HepG2 (cell line): ENCODE data around the gene CCDC144A. TPM values are rescaled to one million over a fixed set of nuclear protein-coding genes. Genes with fewer than 3 reads are reported as not detected.
A peak's percentile ranks its signal among the peaks of the same experiment; 100 is the strongest.

Experiments used
- ARNT2 ChIP-seq: sonication (generic); formaldehyde crosslinking; IDR thresholded peaks from 2 replicates; pipeline ENCODE4 v1.8.0; 2022; ENCODE audit warnings: mild to moderate bottlenecking, low read depth, missing genetic modification reagents, moderate library complexity
- CENPX ChIP-seq: sonication (generic); formaldehyde crosslinking; IDR thresholded peaks from 2 replicates; pipeline ENCODE4 v1.9.0; 2021; ENCODE audit warnings: mild to moderate bottlenecking, missing genetic modification reagents, moderate library complexity
- ELF4 ChIP-seq: sonication (generic); formaldehyde crosslinking; IDR thresholded peaks from 2 replicates; pipeline ENCODE4 v1.5.0; 2020; ENCODE audit warnings: missing genetic modification reagents, mild to moderate bottlenecking, moderate library complexity, borderline replicate concordance
- FOXM1 ChIP-seq: sonication (generic); formaldehyde crosslinking; IDR thresholded peaks from 2 replicates; pipeline ENCODE4 v1.5.0; 2020; ENCODE audit warnings: missing genetic modification reagents
- GLI4 ChIP-seq: sonication (generic); formaldehyde crosslinking; IDR thresholded peaks from 2 replicates; pipeline ENCODE4 v1.5.1; 2020; ENCODE audit warnings: missing genetic modification reagents, mild to moderate bottlenecking, moderate library complexity, borderline replicate concordance
- HOXD1 ChIP-seq: sonication (generic); formaldehyde crosslinking; IDR thresholded peaks from 2 replicates; pipeline ENCODE4 v1.5.0; 2020; ENCODE audit warnings: missing genetic modification reagents
- KDM3A ChIP-seq: IDR thresholded peaks from 2 replicates; pipeline ENCODE4 v1.6.1; 2018; ENCODE audit warnings: low read depth, missing compliant biosample characterization
- KLF16 ChIP-seq, 2 experiments: sonication (generic) in 1 of 2; formaldehyde crosslinking in 1 of 2; IDR thresholded peaks; 2 replicates each; pipeline versions ENCODE4 v1.6.1 to v1.8.0; 2016 to 2023; ENCODE audit warnings: missing genetic modification reagents in 2 of 2, missing compliant biosample characterization in 1 of 2
- LCORL ChIP-seq, 2 experiments: fragments of 450-650 bp in 1 of 2; sonication (generic) in 1 of 2; formaldehyde crosslinking in 1 of 2; IDR thresholded peaks; 2 replicates each; pipeline versions ENCODE4 v1.5.0 to v1.6.1; 2017 to 2020; ENCODE audit warnings: antibody characterized with exemption in 1 of 2, missing genetic modification reagents in 1 of 2
- NFIB ChIP-seq: sonication (generic); formaldehyde crosslinking; IDR thresholded peaks from 2 replicates; pipeline ENCODE4 v1.9.0; 2021; ENCODE audit warnings: missing genetic modification reagents, mild to moderate bottlenecking, borderline replicate concordance
- PAWR ChIP-seq: sonication (generic); formaldehyde crosslinking; IDR thresholded peaks from 2 replicates; pipeline ENCODE4 v1.4.0; 2020; ENCODE audit warnings: missing genetic modification reagents, mild to moderate bottlenecking, borderline replicate concordance
- SAFB2 ChIP-seq: sonication (generic); formaldehyde crosslinking; IDR thresholded peaks from 2 replicates; pipeline ENCODE4 v1.5.1; 2020; ENCODE audit warnings: missing genetic modification reagents, low read depth, mild to moderate bottlenecking, borderline replicate concordance
- STAT5B ChIP-seq: sonication (generic); formaldehyde crosslinking; IDR thresholded peaks from 2 replicates; pipeline ENCODE4 v1.4.0; 2020; ENCODE audit warnings: missing genetic modification reagents
- ZMAT3 ChIP-seq: sonication (generic); formaldehyde crosslinking; conservative IDR thresholded peaks from 2 replicates; pipeline ENCODE4 v1.7.0; 2021; ENCODE audit warnings: missing genetic modification reagents
- ZNF101 ChIP-seq: sonication (generic); formaldehyde crosslinking; IDR thresholded peaks from 2 replicates; pipeline ENCODE4 v1.4.0; 2020; ENCODE audit warnings: mild to moderate bottlenecking, low read depth, missing genetic modification reagents, borderline replicate concordance
- ZNF788 ChIP-seq: sonication (generic); formaldehyde crosslinking; IDR thresholded peaks from 2 replicates; pipeline ENCODE4 v1.5.0; 2020; ENCODE audit warnings: mild to moderate bottlenecking, missing genetic modification reagents, borderline replicate concordance
- ZNF83 ChIP-seq: sonication (generic); formaldehyde crosslinking; IDR thresholded peaks from 2 replicates; pipeline ENCODE4 v1.4.0; 2020; ENCODE audit warnings: missing genetic modification reagents, mild to moderate bottlenecking, borderline replicate concordance
- ZNF841 ChIP-seq: sonication (generic); formaldehyde crosslinking; IDR thresholded peaks from 2 replicates; pipeline ENCODE4 v1.8.1; 2023; ENCODE audit warnings: missing genetic modification reagents, borderline replicate concordance
- ZSCAN29 ChIP-seq: sonication (generic); formaldehyde crosslinking; conservative IDR thresholded peaks from 2 replicates; pipeline ENCODE4 v1.4.0; 2020; ENCODE audit warnings: mild to moderate bottlenecking, missing genetic modification reagents
- polyA plus RNA-seq, 8 experiments: library from polyadenylated mRNA; depleted of rRNA in 3 of 8; stranded (reverse) in 7 of 8; unstranded in 1 of 8; fragments of >200 nt; fragmentation: Illumina TruSeq in 4 of 8; extraction: Trizol in 4 of 8; gene quantifications; 2 replicates each; pipeline versions ENCODE4 v1.2.1 to v1.2.3, GENCODE V29; 2011 to 2016; ENCODE audit warnings: low read depth in 4 of 8, missing spikeins in 1 of 8, mixed read lengths in 1 of 8; ENCODE audit not compliant: insufficient read depth in 1 of 8
- total RNA-seq, 5 experiments: library from RNA; depleted of rRNA; stranded (reverse); fragments of >200 nt; fragmentation: Illumina TruSeq; extraction: Trizol; gene quantifications; 2 replicates each; pipeline ENCODE4 v1.2.3, GENCODE V29; 2016; ENCODE audit warnings: low read depth in 1 of 5
- TF ChIP-seq, protein P1 (sequence below): sonication (generic); formaldehyde crosslinking; IDR thresholded peaks from 2 replicates; pipeline ENCODE4 v1.9.0; 2021; ENCODE audit warnings: missing genetic modification reagents, borderline replicate concordance
- TF ChIP-seq, protein P2 (sequence below): sonication (generic); formaldehyde crosslinking; IDR thresholded peaks from 2 replicates; pipeline ENCODE4 v1.4.0; 2020; ENCODE audit warnings: missing genetic modification reagents; ENCODE audit errors: not compliant biosample characterization
- TF ChIP-seq, protein P3 (sequence below): sonication (generic); formaldehyde crosslinking; IDR thresholded peaks from 2 replicates; pipeline ENCODE4 v1.9.0; 2022; ENCODE audit warnings: low read depth, missing genetic modification reagents
- TF ChIP-seq, protein P4 (sequence below): sonication (generic); formaldehyde crosslinking; IDR thresholded peaks from 2 replicates; pipeline ENCODE4 v1.4.0; 2020; ENCODE audit warnings: mild to moderate bottlenecking, missing genetic modification reagents

CCDC144A gene
- total and polyA plus RNA-seq, 2 of the 13 experiments (the other 11 are each of a cell fraction or from before 2014, with no cell fraction given): 0.09 TPM; not detected in 1

DNA sequence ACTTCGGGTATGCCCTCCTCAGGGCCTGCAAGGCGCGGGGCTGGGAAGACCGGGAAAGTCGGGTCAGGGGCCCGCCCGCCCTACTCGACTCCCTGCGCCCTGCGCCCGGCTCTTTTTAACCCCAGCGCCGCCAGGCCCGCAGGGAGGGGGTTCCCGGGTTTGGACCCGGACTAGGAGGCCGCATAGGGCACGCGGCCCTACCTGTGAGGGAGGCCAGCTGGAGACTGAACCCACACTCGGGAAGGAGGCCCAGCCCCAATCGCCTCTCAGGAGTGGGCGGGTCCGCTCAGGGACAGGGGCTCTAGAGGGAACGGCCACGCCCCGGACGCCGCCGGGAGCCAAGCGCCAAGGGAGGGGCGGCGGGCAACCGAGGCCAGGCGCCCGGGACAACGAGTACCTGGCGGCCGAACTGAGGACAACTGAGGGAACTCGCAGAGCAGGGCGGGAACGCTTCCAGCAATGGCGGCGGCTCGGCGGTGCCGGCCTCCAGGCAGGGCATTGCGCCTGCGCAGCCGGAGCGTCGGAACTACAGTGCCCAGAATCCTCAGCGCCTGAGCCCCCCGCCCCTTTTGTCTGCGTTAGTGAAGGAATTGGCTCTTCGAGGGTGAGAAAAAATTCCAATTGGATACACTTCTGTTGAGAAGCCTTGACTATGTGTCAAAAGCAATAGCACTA is 36.5 kb upstream of the CCDC144A start, which contains the start of gene ZNF624 (continued):
- TF ChIP-seq ZMAT3: 0 out of 2 replicates have a peak, but pooled peaks have one; percentile 36
- no peak for TF ChIP-seq NFIB (CRISPR knock-in tag)
- TF ChIP-seq STAT5B: no peak
- no peak; the same call in 1 of the 2 replicates for TF ChIP-seq SAFB2 (CRISPR knock-in tag)
- TF ChIP-seq, protein P1, sequence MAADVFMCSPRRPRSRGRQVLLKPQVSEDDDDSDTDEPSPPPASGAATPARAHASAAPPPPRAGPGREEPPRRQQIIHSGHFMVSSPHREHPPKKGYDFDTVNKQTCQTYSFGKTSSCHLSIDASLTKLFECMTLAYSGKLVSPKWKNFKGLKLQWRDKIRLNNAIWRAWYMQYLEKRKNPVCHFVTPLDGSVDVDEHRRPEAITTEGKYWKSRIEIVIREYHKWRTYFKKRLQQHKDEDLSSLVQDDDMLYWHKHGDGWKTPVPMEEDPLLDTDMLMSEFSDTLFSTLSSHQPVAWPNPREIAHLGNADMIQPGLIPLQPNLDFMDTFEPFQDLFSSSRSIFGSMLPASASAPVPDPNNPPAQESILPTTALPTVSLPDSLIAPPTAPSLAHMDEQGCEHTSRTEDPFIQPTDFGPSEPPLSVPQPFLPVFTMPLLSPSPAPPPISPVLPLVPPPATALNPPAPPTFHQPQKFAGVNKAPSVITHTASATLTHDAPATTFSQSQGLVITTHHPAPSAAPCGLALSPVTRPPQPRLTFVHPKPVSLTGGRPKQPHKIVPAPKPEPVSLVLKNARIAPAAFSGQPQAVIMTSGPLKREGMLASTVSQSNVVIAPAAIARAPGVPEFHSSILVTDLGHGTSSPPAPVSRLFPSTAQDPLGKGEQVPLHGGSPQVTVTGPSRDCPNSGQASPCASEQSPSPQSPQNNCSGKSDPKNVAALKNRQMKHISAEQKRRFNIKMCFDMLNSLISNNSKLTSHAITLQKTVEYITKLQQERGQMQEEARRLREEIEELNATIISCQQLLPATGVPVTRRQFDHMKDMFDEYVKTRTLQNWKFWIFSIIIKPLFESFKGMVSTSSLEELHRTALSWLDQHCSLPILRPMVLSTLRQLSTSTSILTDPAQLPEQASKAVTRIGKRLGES (CRISPR knock-in tag): no peak
- TF ChIP-seq, protein P2, sequence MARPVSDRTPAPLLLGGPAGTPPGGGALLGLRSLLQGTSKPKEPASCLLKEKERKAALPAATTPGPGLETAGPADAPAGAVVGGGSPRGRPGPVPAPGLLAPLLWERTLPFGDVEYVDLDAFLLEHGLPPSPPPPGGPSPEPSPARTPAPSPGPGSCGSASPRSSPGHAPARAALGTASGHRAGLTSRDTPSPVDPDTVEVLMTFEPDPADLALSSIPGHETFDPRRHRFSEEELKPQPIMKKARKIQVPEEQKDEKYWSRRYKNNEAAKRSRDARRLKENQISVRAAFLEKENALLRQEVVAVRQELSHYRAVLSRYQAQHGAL (CRISPR knock-in tag): no peak
- TF ChIP-seq LCORL (IDR thresholded peaks at IDR 0.05): no peak
- TF ChIP-seq LCORL (CRISPR knock-in tag; IDR thresholded peaks at IDR 0.05): peak; percentile 71; the same call in 1 of the 2 replicates
- no peak for TF ChIP-seq CENPX (CRISPR knock-in tag)
- TF ChIP-seq HOXD1 (CRISPR knock-in tag): no peak
- TF ChIP-seq, protein P3, sequence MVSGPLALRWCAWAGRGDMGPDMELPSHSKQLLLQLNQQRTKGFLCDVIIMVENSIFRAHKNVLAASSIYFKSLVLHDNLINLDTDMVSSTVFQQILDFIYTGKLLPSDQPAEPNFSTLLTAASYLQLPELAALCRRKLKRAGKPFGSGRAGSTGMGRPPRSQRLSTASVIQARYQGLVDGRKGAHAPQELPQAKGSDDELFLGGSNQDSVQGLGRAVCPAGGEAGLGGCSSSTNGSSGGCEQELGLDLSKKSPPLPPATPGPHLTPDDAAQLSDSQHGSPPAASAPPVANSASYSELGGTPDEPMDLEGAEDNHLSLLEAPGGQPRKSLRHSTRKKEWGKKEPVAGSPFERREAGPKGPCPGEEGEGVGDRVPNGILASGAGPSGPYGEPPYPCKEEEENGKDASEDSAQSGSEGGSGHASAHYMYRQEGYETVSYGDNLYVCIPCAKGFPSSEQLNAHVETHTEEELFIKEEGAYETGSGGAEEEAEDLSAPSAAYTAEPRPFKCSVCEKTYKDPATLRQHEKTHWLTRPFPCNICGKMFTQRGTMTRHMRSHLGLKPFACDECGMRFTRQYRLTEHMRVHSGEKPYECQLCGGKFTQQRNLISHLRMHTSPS: peak; percentile 87; the same call in 1 of the 2 replicates
- no peak for TF ChIP-seq PAWR (CRISPR knock-in tag)
- peak; percentile 73 for TF ChIP-seq ZSCAN29 (CRISPR knock-in tag)
- TF ChIP-seq GLI4: peak; percentile 57; the same call in 1 of the 2 replicates
- TF ChIP-seq ARNT2 (CRISPR knock-in tag): peak; percentile 60; the same call in 1 of the 2 replicates
- TF ChIP-seq ZNF788 (CRISPR knock-in tag): peak; percentile 78; the same call in 1 of the 2 replicates
- no peak for TF ChIP-seq FOXM1 (CRISPR knock-in tag)
- TF ChIP-seq ELF4 (CRISPR knock-in tag): peak; percentile 63; the same call in 1 of the 2 replicates
- no peak for TF ChIP-seq ZNF101 (CRISPR knock-in tag)
- peak in 1 of 2 experiments; percentile 75; a peak in 2 of 4 replicates for TF ChIP-seq KLF16 (CRISPR knock-in tag; IDR thresholded peaks at IDR 0.05)
- TF ChIP-seq ZNF841: no peak
- TF ChIP-seq KDM3A (CRISPR knock-in tag): peak; percentile 65; the same call in 1 of the 2 replicates
- TF ChIP-seq, protein P4, sequence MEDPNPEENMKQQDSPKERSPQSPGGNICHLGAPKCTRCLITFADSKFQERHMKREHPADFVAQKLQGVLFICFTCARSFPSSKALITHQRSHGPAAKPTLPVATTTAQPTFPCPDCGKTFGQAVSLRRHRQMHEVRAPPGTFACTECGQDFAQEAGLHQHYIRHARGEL: no peak
- no peak for TF ChIP-seq ZNF83 (CRISPR knock-in tag)
